GM23338 (cell line): ENCODE results near the gene MLLT6. TPM values are rescaled to one million over a fixed set of nuclear protein-coding genes. Genes with fewer than 3 reads are reported as not detected.

ENCODE experiments used
- ATAC-seq: fragments of 200-7000 bp; cut with Tn5 transposase; 3 replicates; pipeline ENCODE4 v1.9.1; 2020
- DNase-seq: peaks from one replicate; pipeline ENCODE4 v3.0.0-alpha.2; 2015; ENCODE audit warnings: low spot score
- H2AFZ ChIP-seq: fragments of 200-600 bp; sonication (generic); 2 replicates; pipeline ENCODE4 v1.8.0; 2016; ENCODE audit warnings: antibody characterized with exemption, mild to moderate bottlenecking, moderate library complexity
- H3F3A ChIP-seq: fragments of 200-600 bp; sonication (generic); replicated peaks from 2 replicates; pipeline ENCODE4 v1.8.0; 2017; ENCODE audit warnings: antibody characterized with exemption, mixed run types, low read depth
- H3K27ac ChIP-seq: fragments of 200-600 bp; sonication (generic); 2 replicates; pipeline ENCODE4 v1.6.1; 2016; ENCODE audit warnings: low read depth
- H3K27me3 ChIP-seq: fragments of 200-600 bp; sonication (generic); 2 replicates; pipeline ENCODE4 v1.8.0; 2016; ENCODE audit warnings: mild to moderate bottlenecking, mixed run types, moderate library complexity; ENCODE audit not compliant: insufficient read depth
- H3K36me3 ChIP-seq: fragments of 200-600 bp; sonication (generic); 2 replicates; pipeline ENCODE4 v1.8.0; 2016; ENCODE audit warnings: mild to moderate bottlenecking; ENCODE audit not compliant: insufficient read depth
- H3K4me1 ChIP-seq: fragments of 200-600 bp; sonication (generic); 2 replicates; pipeline ENCODE4 v1.8.0; 2016; ENCODE audit warnings: mild to moderate bottlenecking, moderate library complexity; ENCODE audit not compliant: insufficient read depth
- H3K4me2 ChIP-seq: fragments of 200-600 bp; sonication (generic); 2 replicates; pipeline ENCODE4 v1.7.1; 2017; ENCODE audit warnings: mixed run types
- H3K4me3 ChIP-seq: fragments of 200-600 bp; sonication (generic); 2 replicates; pipeline ENCODE4 v1.6.1; 2016; ENCODE audit warnings: mixed run types
- H3K79me2 ChIP-seq: fragments of 200-600 bp; sonication (generic); replicated peaks from 2 replicates; pipeline ENCODE4 v1.8.0; 2017; ENCODE audit warnings: mild to moderate bottlenecking; ENCODE audit not compliant: insufficient read depth
- H3K9me2 ChIP-seq: fragments of 200-600 bp; sonication (generic); 2 replicates; pipeline ENCODE4 v1.8.0; 2017; ENCODE audit not compliant: insufficient read depth
- H4K20me1 ChIP-seq: fragments of 200-600 bp; sonication (generic); replicated peaks from 2 replicates; pipeline ENCODE4 v1.8.0; 2017; ENCODE audit warnings: mild to moderate bottlenecking; ENCODE audit not compliant: insufficient read depth
- H3K27ac Mint-ChIP-seq: 2 replicates; pipeline ENCODE4 v1.8.0; 2020; ENCODE audit warnings: inconsistent platforms, mild to moderate bottlenecking, moderate library complexity, mixed read lengths
- H3K27me3 Mint-ChIP-seq: 3 replicates; pipeline ENCODE4 v1.8.0; 2022; ENCODE audit warnings: low read depth, mild to moderate bottlenecking, moderate library complexity, mixed read lengths, inconsistent platforms; ENCODE audit not compliant: insufficient read depth, poor library complexity
- H3K36me3 Mint-ChIP-seq: 3 replicates; pipeline ENCODE4 v1.8.0; 2021; ENCODE audit warnings: low read depth, mild to moderate bottlenecking, inconsistent platforms, moderate library complexity, mixed read lengths
- H3K4me1 Mint-ChIP-seq: 3 replicates; pipeline ENCODE4 v1.8.0; 2020; ENCODE audit warnings: mild to moderate bottlenecking, inconsistent platforms, mixed read lengths
- H3K4me3 Mint-ChIP-seq: 3 replicates; pipeline ENCODE4 v1.8.0; 2021; ENCODE audit warnings: moderate library complexity, mild to moderate bottlenecking, inconsistent platforms, mixed read lengths
- H3K9me3 Mint-ChIP-seq: 3 replicates; pipeline ENCODE4 v1.8.0; 2020; ENCODE audit warnings: moderate library complexity, mild to moderate bottlenecking, inconsistent platforms, mixed read lengths
- CREB1 ChIP-seq: fragments of 250-450 bp; sonication (Bioruptor Pico); IDR thresholded peaks from 2 replicates; pipeline ENCODE4 v1.5.0; 2020; ENCODE audit warnings: low read depth, mild to moderate bottlenecking, moderate library complexity
- CTCF ChIP-seq, 2 experiments: fragments of 200-600 bp in 1 of 2; sonication (generic) in 1 of 2; conservative IDR thresholded peaks; 2 replicates each; pipeline versions ENCODE4 v1.5.1 to v1.6.1; 2016 to 2017; ENCODE audit warnings: antibody characterized with exemption in 2 of 2, low read depth in 2 of 2, mild to moderate bottlenecking in 2 of 2, moderate library complexity in 1 of 2
- ETS1 ChIP-seq: IDR thresholded peaks from 2 replicates; pipeline ENCODE4 v1.6.1; 2016; ENCODE audit warnings: antibody characterized with exemption
- EZH2 ChIP-seq: fragments of 200-600 bp; sonication (generic); IDR thresholded peaks from one replicate; pipeline ENCODE4 v1.8.0; 2017; ENCODE audit warnings: antibody characterized with exemption, mild to moderate bottlenecking, low read depth; ENCODE audit not compliant: unreplicated experiment
- EZH2phosphoT487 ChIP-seq: fragments of 200-600 bp; sonication (generic); IDR thresholded peaks from one replicate; pipeline ENCODE4 v1.8.1; 2018; ENCODE audit warnings: antibody characterized with exemption; ENCODE audit not compliant: unreplicated experiment
- JUNB ChIP-seq: IDR thresholded peaks from one replicate; pipeline ENCODE4 v1.6.1; 2016; ENCODE audit warnings: antibody characterized with exemption; ENCODE audit not compliant: unreplicated experiment
- NANOG ChIP-seq: IDR thresholded peaks from 2 replicates; pipeline ENCODE4 v1.6.1; 2016; ENCODE audit warnings: antibody characterized with exemption, borderline replicate concordance
- POLR2AphosphoS5 ChIP-seq: IDR thresholded peaks from 2 replicates; pipeline ENCODE4 v1.6.1; 2016; ENCODE audit warnings: antibody characterized with exemption, low read depth
- REST ChIP-seq: IDR thresholded peaks from one replicate; pipeline ENCODE4 v1.6.1; 2018; ENCODE audit warnings: antibody characterized with exemption; ENCODE audit not compliant: unreplicated experiment
- STAT1 ChIP-seq: IDR thresholded peaks from one replicate; pipeline ENCODE4 v1.6.1; 2016; ENCODE audit warnings: antibody characterized with exemption; ENCODE audit not compliant: unreplicated experiment
- ZNF114 ChIP-seq: fragments of 250-450 bp; sonication (Bioruptor Pico); IDR thresholded peaks from 2 replicates; pipeline ENCODE4 v1.5.0; 2020; ENCODE audit warnings: mild to moderate bottlenecking, moderate library complexity
- ZNF331 ChIP-seq: fragments of 250-450 bp; sonication (Bioruptor Pico); IDR thresholded peaks from 2 replicates; pipeline ENCODE4 v1.5.0; 2020; ENCODE audit warnings: low read depth, mild to moderate bottlenecking, moderate library complexity
- ZNF462 ChIP-seq: fragments of 250-450 bp; sonication (Bioruptor Pico); IDR thresholded peaks from 2 replicates; pipeline ENCODE4 v1.5.0; 2020; ENCODE audit warnings: mild to moderate bottlenecking, moderate library complexity
- polyA plus RNA-seq: library from polyadenylated mRNA; unstranded; fragments of >200 nt; fragmentation: Nextera tagmentation; extraction: Ambion mirVana; gene quantifications from 2 replicates; pipeline ENCODE4 v1.2.1, GENCODE V29; 2016
- total RNA-seq: library from RNA; depleted of rRNA; stranded (reverse); fragments of >200 nt; shearing (Covaris generic); gene quantifications from 2 replicates; pipeline ENCODE4 v1.2.3, GENCODE V29; 2014

MLLT6 gene
- total and polyA plus RNA-seq, 2 experiments from 2014 or later = 2.6 to 2.8 TPM

GRCh38 chr17:38710604-38710962, 5.5 kb downstream of the MLLT6 start:
- H3K4me3 ChIP-seq = no peak overlapping the region
- peaks cover 15% of the 10 kb centered on the region for H3K36me3 Mint-ChIP-seq
- peaks cover 50% of the 10 kb centered on the region for H3K27me3 ChIP-seq
- no peaks in the 10 kb centered on the region for H3K9me2 ChIP-seq
- H3K27me3 Mint-ChIP-seq = peaks cover 52% of the 10 kb centered on the region
- ATAC-seq = no peak
- H3K4me3 Mint-ChIP-seq = no peak overlapping the region; the same call in 2 of the 3 replicates
- no peak for DNase-seq
- TF ChIP-seq ZNF462 (CRISPR knock-in tag) (no peak), POLR2AphosphoS5 (no peak), JUNB (no peak), REST (no peak), ZNF114 (CRISPR knock-in tag) (no peak), NANOG (no peak), CREB1 (no peak), CTCF (conservative IDR thresholded peaks at IDR 0.05; ENCODE audit: low read depth in 2 of 2) (no peak), ETS1 (no peak), STAT1 (no peak), EZH2phosphoT487 (no peak), ZNF331 (CRISPR knock-in tag) (no peak), EZH2 (no peak)
- H2AFZ ChIP-seq = no peak overlapping the region
- no peak overlapping the region for H3K27ac Mint-ChIP-seq
- H3K36me3 ChIP-seq = no peaks in the 10 kb centered on the region
- peaks cover 5% of the 10 kb centered on the region; the same call in 1 of the 2 replicates for H4K20me1 ChIP-seq
- H3K4me2 ChIP-seq = no peak overlapping the region
- no peaks in the 10 kb centered on the region; the same call in none of the 3 replicates for H3K9me3 Mint-ChIP-seq
- H3K27ac ChIP-seq = no peak overlapping the region
- peaks cover 20% of the 10 kb centered on the region; the same call in 1 of the 2 replicates for H3F3A ChIP-seq
- peaks cover 34% of the 10 kb centered on the region for H3K4me1 ChIP-seq
- peaks cover 77% of the 10 kb centered on the region for H3K4me1 Mint-ChIP-seq
- H3K79me2 ChIP-seq = no peaks in the 10 kb centered on the region
